Ovary (tissue), 3 donors: ENCODE measurements around the gene PLEKHM3.

Experiments
- POLR2A ChIP-seq: fragments of 450-650 bp; IDR thresholded peaks from one replicate; pipeline ENCODE4 v1.6.1; 2017; ENCODE audit warnings: antibody characterized with exemption, mild to moderate bottlenecking, moderate library complexity
- TF ChIP-seq, protein P1 (sequence below), 3 donors: fragments of 450-650 bp in 2 of 3; fragments of 200-600 bp in 1 of 3; IDR thresholded peaks; one replicate each; pipeline versions ENCODE4 v1.5.1 to v1.8.0; 2016 to 2022; ENCODE audit warnings: antibody characterized with exemption in 3 of 3, mild to moderate bottlenecking in 1 of 3
- donor health status: DM: no; HTN: no; CAD: no.

DNA sequence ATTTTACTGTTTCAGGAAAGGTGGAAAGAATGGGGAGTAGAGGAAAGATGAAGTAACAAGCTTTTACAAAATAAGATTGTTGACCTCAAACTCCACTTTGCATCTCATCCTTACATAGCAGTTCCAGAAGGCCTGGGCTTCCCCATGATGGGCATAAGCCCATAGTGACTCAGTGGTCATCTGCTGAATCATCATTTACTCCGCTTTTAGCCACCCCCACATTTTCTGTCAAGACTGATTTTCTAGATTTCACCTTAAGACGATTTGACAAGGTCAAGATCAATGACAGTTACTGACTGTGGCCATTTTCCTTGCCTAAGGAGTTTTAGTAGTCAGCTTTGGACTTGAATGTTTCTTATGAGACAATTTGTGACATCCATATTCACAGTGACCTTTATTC lies 49.4 kb downstream of the PLEKHM3 start:
- no peak for TF ChIP-seq POLR2A
- TF ChIP-seq, protein P1, sequence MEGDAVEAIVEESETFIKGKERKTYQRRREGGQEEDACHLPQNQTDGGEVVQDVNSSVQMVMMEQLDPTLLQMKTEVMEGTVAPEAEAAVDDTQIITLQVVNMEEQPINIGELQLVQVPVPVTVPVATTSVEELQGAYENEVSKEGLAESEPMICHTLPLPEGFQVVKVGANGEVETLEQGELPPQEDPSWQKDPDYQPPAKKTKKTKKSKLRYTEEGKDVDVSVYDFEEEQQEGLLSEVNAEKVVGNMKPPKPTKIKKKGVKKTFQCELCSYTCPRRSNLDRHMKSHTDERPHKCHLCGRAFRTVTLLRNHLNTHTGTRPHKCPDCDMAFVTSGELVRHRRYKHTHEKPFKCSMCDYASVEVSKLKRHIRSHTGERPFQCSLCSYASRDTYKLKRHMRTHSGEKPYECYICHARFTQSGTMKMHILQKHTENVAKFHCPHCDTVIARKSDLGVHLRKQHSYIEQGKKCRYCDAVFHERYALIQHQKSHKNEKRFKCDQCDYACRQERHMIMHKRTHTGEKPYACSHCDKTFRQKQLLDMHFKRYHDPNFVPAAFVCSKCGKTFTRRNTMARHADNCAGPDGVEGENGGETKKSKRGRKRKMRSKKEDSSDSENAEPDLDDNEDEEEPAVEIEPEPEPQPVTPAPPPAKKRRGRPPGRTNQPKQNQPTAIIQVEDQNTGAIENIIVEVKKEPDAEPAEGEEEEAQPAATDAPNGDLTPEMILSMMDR (IDR thresholded peaks at IDR 0.05), result no peak
